Neural cell (in vitro differentiated cells): ENCODE measurements around the gene CD37. TPM values are rescaled to one million over a fixed set of nuclear protein-coding genes. Genes with fewer than 3 reads are reported as not detected.

Source experiments
- H2AFZ ChIP-seq: fragments of 200-600, 300-800 bp; sonication (generic), shearing (Covaris generic); 2 replicates; pipeline ENCODE4 v1.6.0; 2014; ENCODE audit warnings: low read depth, mild to moderate bottlenecking, antibody characterized with exemption, low read length, moderate library complexity
- H3F3A ChIP-seq: fragments of 200-600 bp; shearing (Covaris generic); 2 replicates; pipeline ENCODE4 v1.6.1; 2016; ENCODE audit warnings: mild to moderate bottlenecking, moderate library complexity, mixed read lengths, antibody characterized with exemption, low read length; ENCODE audit not compliant: insufficient read depth, poor library complexity, severe bottlenecking
- H3K27ac ChIP-seq: fragments of 200-600, 300-800 bp; sonication (generic), shearing (Covaris generic); 2 replicates; pipeline ENCODE4 v1.5.1; 2014; ENCODE audit warnings: mild to moderate bottlenecking, low read length, moderate library complexity
- H3K27me3 ChIP-seq: fragments of 300-800, 200-600 bp; sonication (generic), shearing (Covaris generic); 2 replicates; pipeline ENCODE4 v1.6.0; 2014; ENCODE audit warnings: mild to moderate bottlenecking, low read depth, low read length, moderate library complexity; ENCODE audit not compliant: insufficient read depth
- H3K36me3 ChIP-seq: fragments of 300-800, 200-600 bp; sonication (generic), shearing (Covaris generic); 2 replicates; pipeline ENCODE4 v1.5.1; 2014; ENCODE audit warnings: mild to moderate bottlenecking, antibody characterized with exemption, low read length, moderate library complexity; ENCODE audit not compliant: insufficient read depth
- H3K4me2 ChIP-seq: fragments of 300-800, 200-600 bp; sonication (generic), shearing (Covaris generic); 2 replicates; pipeline ENCODE4 v1.6.0; 2014; ENCODE audit warnings: mild to moderate bottlenecking, low read length
- H3K4me3 ChIP-seq: fragments of 300-800, 200-600 bp; sonication (generic), shearing (Covaris generic); 2 replicates; pipeline ENCODE4 v1.5.1; 2014; ENCODE audit warnings: mild to moderate bottlenecking, low read length, moderate library complexity
- H3K79me2 ChIP-seq: fragments of 200-600 bp; shearing (Covaris generic); replicated peaks from 2 replicates; pipeline ENCODE4 v1.6.0; 2014; ENCODE audit warnings: mild to moderate bottlenecking, low read length, moderate library complexity; ENCODE audit not compliant: insufficient read depth
- H3K9ac ChIP-seq: fragments of 300-800, 200-600 bp; sonication (generic), shearing (Covaris generic); 2 replicates; pipeline ENCODE4 v1.6.1; 2016; ENCODE audit warnings: mild to moderate bottlenecking, low read length, mixed read lengths
- H3K9me2 ChIP-seq: fragments of 200-600 bp; shearing (Covaris generic); 2 replicates; pipeline ENCODE4 v1.6.1; 2016; ENCODE audit warnings: mild to moderate bottlenecking, low read length, mixed read lengths; ENCODE audit not compliant: insufficient read depth
- H3K9me3 ChIP-seq: fragments of 200-600, 300-800 bp; sonication (generic), shearing (Covaris generic); 2 replicates; pipeline ENCODE4 v1.6.1; 2016; ENCODE audit warnings: mild to moderate bottlenecking, mixed run types, low read length, moderate library complexity, mixed read lengths
- H4K20me1 ChIP-seq: fragments of 200-600 bp; shearing (Covaris generic); 2 replicates; pipeline ENCODE4 v1.6.1; 2016; ENCODE audit warnings: mild to moderate bottlenecking, mixed run types; ENCODE audit not compliant: insufficient read depth
- CTCF ChIP-seq: fragments of 450-650 bp; IDR thresholded peaks from 2 replicates; pipeline ENCODE4 v1.5.1; 2014; ENCODE audit warnings: antibody characterized with exemption, mild to moderate bottlenecking, moderate library complexity; ENCODE audit not compliant: poor library complexity, severe bottlenecking
- EP300 ChIP-seq: fragments of 450-650 bp; conservative IDR thresholded peaks from 2 replicates; pipeline ENCODE4 v1.6.1; 2014; ENCODE audit warnings: antibody characterized with exemption, mild to moderate bottlenecking, moderate library complexity; ENCODE audit not compliant: poor library complexity, severe bottlenecking
- EZH2 ChIP-seq: fragments of 200-600, 300-800 bp; shearing (Covaris generic), sonication (generic); IDR thresholded peaks from 2 replicates; pipeline ENCODE4 v1.6.1; 2014; ENCODE audit warnings: antibody characterized with exemption, low read length, borderline replicate concordance, mild to moderate bottlenecking; ENCODE audit not compliant: insufficient read depth, poor library complexity, severe bottlenecking
- MXI1 ChIP-seq: fragments of 450-650 bp; conservative IDR thresholded peaks from 2 replicates; pipeline ENCODE4 v1.6.1; 2014; ENCODE audit warnings: antibody characterized with exemption, mild to moderate bottlenecking; ENCODE audit not compliant: poor library complexity, severe bottlenecking
- POLR2AphosphoS5 ChIP-seq: IDR thresholded peaks from 2 replicates; pipeline ENCODE4 v1.6.1; 2012
- RAD21 ChIP-seq: fragments of 450-650 bp; conservative IDR thresholded peaks from 2 replicates; pipeline ENCODE4 v1.6.1; 2014; ENCODE audit warnings: antibody characterized with exemption, mild to moderate bottlenecking, moderate library complexity
- SMC3 ChIP-seq: fragments of 450-650 bp; conservative IDR thresholded peaks from 2 replicates; pipeline ENCODE4 v1.6.1; 2014; ENCODE audit warnings: antibody characterized with exemption, mild to moderate bottlenecking, moderate library complexity; ENCODE audit not compliant: poor library complexity
- TAF1 ChIP-seq: IDR thresholded peaks from 2 replicates; pipeline ENCODE4 v1.6.1; 2012; ENCODE audit warnings: low read depth
- polyA plus RNA-seq: library from polyadenylated mRNA; depleted of rRNA; stranded (reverse); fragments of >200 nt; gene quantifications from 2 replicates; pipeline ENCODE4 v1.2.3, GENCODE V29; 2014
- TF ChIP-seq, protein P1 (sequence below): IDR thresholded peaks from 2 replicates; pipeline ENCODE4 v1.6.1; 2012; ENCODE audit warnings: borderline replicate concordance

Gene CD37
- polyA plus RNA-seq, 1 donor from 2014 or later: not detected

- Histone ChIP-seq H3K9me2 (no peaks in the 10 kb centered on the region), H3K9me3 (no peaks in the 10 kb centered on the region), H3K9ac (no peak overlapping the region), H3K79me2 (peaks cover 3% of the 10 kb centered on the region), H3K36me3 (no peaks in the 10 kb centered on the region), H3K4me2 (no peak overlapping the region), H4K20me1 (no peaks in the 10 kb centered on the region), H2AFZ (no peak overlapping the region), H3K27ac (no peak overlapping the region), H3K27me3 (no peaks in the 10 kb centered on the region), H3K4me3 (no peak overlapping the region), H3F3A (no peaks in the 10 kb centered on the region)
- TF ChIP-seq SMC3 (no peak), EZH2 (no peak), POLR2AphosphoS5 (no peak), MXI1 (no peak)
These were observed 20.7 kb downstream of the CD37 start for GRCh38 chr19:49355909-49356353.

- H3K36me3 ChIP-seq: no peaks in the 10 kb centered on the region
- H3K4me3 ChIP-seq: no peak overlapping the region
- no peaks in the 10 kb centered on the region for H3F3A ChIP-seq
- no peak overlapping the region for H3K27ac ChIP-seq
- H3K9me3 ChIP-seq: no peaks in the 10 kb centered on the region
- H3K9me2 ChIP-seq: no peaks in the 10 kb centered on the region
- no peak for TF ChIP-seq TAF1
- no peak for TF ChIP-seq POLR2AphosphoS5
- TF ChIP-seq EZH2: no peak
- TF ChIP-seq RAD21: no peak
- no peak for TF ChIP-seq SMC3
- TF ChIP-seq MXI1: no peak
- TF ChIP-seq, protein P1, sequence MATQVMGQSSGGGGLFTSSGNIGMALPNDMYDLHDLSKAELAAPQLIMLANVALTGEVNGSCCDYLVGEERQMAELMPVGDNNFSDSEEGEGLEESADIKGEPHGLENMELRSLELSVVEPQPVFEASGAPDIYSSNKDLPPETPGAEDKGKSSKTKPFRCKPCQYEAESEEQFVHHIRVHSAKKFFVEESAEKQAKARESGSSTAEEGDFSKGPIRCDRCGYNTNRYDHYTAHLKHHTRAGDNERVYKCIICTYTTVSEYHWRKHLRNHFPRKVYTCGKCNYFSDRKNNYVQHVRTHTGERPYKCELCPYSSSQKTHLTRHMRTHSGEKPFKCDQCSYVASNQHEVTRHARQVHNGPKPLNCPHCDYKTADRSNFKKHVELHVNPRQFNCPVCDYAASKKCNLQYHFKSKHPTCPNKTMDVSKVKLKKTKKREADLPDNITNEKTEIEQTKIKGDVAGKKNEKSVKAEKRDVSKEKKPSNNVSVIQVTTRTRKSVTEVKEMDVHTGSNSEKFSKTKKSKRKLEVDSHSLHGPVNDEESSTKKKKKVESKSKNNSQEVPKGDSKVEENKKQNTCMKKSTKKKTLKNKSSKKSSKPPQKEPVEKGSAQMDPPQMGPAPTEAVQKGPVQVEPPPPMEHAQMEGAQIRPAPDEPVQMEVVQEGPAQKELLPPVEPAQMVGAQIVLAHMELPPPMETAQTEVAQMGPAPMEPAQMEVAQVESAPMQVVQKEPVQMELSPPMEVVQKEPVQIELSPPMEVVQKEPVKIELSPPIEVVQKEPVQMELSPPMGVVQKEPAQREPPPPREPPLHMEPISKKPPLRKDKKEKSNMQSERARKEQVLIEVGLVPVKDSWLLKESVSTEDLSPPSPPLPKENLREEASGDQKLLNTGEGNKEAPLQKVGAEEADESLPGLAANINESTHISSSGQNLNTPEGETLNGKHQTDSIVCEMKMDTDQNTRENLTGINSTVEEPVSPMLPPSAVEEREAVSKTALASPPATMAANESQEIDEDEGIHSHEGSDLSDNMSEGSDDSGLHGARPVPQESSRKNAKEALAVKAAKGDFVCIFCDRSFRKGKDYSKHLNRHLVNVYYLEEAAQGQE: no peak
- no peak for TF ChIP-seq CTCF
- TF ChIP-seq EP300: no peak
- no peaks in the 10 kb centered on the region for H4K20me1 ChIP-seq
- H3K4me2 ChIP-seq: no peak overlapping the region
- H3K27me3 ChIP-seq: no peaks in the 10 kb centered on the region
- no peak overlapping the region for H3K9ac ChIP-seq
- peaks cover 3% of the 10 kb centered on the region for H3K79me2 ChIP-seq
- H2AFZ ChIP-seq: no peak overlapping the region
These were observed 21.2 kb downstream of the CD37 start for GRCh38 chr19:49356382-49356781.

GRCh38 chr19:49357186-49357585, 22.0 kb downstream of the CD37 start:
- TF ChIP-seq, protein P1: no peak
- TF ChIP-seq CTCF (no peak), EP300 (no peak), TAF1 (no peak), MXI1 (no peak), POLR2AphosphoS5 (no peak), RAD21 (no peak)
- Histone ChIP-seq H3K9me3 (no peaks in the 10 kb centered on the region), H3K79me2 (peaks cover 11% of the 10 kb centered on the region), H4K20me1 (no peaks in the 10 kb centered on the region), H3K27ac (no peak overlapping the region), H2AFZ (no peak overlapping the region), H3K4me2 (no peak overlapping the region), H3K4me3 (no peak overlapping the region), H3F3A (no peaks in the 10 kb centered on the region), H3K36me3 (no peaks in the 10 kb centered on the region), H3K27me3 (peaks cover 7% of the 10 kb centered on the region), H3K9me2 (no peaks in the 10 kb centered on the region), H3K9ac (no peak overlapping the region)
